Erythroblast (primary cell): ENCODE data around the gene GPR35.
"Not testable (repeated sequence)": the region's sequence is repeated elsewhere in the genome, so short reads cannot be mapped to it uniquely, and the experiment has no call there.

Experiments
- DNase-seq, 2 experiments: peaks; one replicate each; lab custom pipeline; 2025; lab: John Stamatoyannopoulos, UW
- GATA1 ChIP-seq: IDR thresholded peaks from 2 replicates; pipeline ENCODE4 v1.6.1; 2011; ENCODE audit warnings: low read depth, mild to moderate bottlenecking, control low read depth, low read length, moderate library complexity
- POLR2A ChIP-seq: IDR thresholded peaks from 2 replicates; pipeline ENCODE4 v1.6.1; 2011; ENCODE audit warnings: mild to moderate bottlenecking, low read length

GPR35 gene

DNA sequence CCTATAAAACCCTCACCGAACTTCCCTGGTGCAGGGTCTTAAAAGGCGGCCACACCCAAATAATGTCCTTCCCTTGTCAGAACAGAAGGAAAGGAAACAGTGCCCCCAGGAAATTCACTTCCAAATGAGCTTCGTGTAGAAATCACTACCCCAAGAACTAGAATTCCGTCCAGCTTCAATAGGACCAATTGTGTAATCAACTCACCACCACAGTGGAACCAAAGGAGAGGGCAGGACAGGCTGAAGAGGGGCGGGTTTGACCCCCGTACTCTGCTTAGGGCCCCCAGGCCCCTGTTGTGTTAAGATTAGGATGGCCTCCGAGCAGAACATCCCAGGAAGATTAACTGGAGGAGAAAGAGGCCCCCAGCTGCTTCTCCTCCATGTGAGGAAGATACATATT lies 24.1 kb downstream of the GPR35 start:
- TF ChIP-seq POLR2A (no peak), GATA1 (no peak)
- DNase-seq: no peak

DNA sequence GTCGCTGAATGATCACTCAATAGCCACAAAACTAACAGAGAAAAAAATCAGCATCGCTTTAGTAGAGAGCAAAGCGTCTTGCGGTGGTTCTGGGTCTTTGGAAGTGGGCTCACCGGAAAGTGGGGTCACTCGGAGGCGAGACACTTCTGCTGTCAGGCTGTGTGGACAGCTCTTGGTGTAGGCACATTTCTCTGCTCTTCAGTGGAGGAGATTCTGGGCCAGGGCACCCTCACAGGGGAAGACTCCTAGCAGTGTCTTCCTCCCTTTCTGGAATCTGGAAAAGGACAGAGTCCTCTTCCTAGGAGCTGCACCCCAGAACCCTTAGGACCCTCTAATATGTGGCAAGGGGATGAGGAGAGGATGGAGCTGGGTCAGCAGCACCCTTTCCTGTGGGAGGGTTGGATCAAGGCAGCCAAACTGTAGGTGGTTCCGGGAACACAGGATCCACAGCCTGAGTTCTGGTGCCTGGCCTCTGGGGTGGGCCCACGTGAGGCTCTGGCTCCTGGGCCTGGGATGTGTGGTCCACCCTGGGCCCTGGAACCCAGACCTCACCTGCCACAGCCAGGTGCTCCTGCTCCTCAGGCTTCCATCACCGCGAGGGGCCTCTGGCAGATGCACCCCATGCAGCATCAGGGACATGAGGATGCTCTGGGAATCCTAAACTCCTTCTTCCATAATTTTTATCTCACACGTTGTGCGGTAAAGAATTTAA lies 25.1 kb downstream of the GPR35 start:
- TF ChIP-seq POLR2A: no peak
- no peak for TF ChIP-seq GATA1
- DNase-seq: no peak

DNA sequence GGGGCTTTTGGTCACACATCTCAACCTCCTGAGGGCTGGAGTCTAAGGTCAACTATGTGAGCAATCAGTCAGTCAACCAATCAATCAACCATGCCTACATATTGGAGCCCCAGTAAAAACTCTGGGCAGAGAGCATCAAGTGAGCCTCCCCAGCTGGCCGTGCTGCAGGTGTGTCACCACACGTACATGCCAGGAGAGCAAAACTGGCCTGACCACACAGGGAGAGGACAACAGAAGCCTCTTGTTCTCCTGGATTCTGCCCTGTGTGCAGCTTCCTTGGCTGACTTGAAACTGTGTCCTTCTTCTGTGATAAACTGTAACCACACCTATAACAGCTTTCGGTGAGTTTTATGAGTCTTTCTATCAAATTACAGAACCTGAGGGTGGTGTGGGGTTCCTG lies 25.9 kb downstream of the GPR35 start:
- no peak for DNase-seq
- TF ChIP-seq POLR2A (no peak), GATA1 (no peak)

DNA sequence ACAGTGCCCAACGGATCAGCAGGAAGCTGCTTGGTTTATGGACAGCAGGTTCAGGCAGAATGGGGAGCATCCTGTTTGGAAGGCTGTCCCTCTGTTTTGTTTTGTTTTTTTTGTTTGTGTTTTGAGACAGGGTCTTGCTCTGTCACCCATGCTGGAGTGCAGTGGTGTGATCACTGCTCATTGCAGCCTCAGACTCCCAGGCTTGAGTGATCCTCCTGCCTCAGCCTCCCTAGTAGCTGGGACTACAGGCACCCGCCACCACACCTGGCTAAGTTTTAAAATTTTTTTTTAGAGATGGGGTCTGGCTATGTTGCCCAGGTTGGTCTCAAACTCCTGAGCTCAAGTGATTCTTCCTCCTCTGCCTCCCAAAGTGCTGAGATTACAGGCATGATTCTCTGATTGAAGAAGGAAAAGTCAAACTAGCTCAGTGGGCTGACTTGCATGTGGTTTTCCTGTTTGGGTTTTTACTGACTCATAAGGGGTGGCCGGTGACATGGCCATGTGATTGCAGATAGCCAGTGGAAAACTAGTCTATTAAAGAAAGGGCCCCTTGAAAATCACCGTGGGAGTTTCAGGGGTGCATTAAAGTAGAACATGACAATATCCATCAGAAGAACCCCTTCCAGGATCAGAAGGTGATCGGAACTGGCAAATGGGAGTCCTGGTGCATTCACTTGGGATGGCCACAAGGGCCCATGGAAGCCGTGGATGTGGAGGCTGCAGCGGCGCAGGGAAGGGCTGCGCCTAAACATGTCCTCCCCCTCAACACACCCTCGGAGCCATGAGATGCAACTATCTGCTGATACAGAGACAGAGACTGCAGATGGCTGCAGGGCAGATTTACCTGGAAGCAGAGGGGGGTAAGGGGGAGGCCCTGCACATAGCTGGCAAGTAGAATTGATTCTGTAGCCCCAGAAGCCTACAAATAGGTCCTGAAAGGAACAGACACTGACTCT lies 30.9 kb downstream of the GPR35 start:
- no peak for DNase-seq
- TF ChIP-seq GATA1: no peak
- no peak for TF ChIP-seq POLR2A

DNA sequence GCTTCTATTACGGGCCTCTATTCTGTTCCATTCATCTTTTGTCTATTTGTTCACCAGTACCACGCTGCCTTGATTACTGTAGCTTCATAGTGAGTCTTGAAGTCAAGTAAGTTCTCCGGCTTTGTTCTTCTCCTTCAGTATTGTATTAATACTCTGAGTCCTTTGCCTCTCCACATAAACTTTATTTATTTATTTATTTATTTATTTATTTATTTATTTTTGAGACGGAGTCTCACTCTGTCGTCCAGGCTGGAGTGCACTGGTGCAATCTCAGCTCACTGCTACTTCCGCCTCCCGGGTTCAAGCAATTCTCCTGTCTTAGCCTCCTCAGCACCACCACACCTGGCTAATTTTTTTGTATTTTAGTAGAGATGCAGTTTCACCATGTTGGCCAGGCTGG lies 34.6 kb downstream of the GPR35 start:
- not testable (repeated sequence) for DNase-seq

DNA sequence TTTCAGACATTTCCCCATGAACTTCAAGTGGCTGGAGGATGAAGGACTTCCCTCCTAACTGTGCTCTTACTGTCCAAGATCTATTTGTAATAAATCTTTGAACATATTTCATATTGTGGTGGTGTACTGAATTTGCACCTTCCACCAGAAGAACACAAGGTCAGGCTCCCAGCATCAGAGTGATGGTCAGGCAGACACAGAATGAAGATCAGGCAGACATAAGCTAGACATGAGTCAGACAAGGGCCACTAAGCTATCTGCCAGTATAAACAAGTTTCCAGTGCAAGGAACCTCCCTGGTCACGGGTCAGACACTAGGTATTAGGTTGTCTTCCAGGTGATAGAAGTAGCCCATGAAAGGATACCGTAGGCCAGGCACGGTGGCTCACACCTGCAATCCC lies 37.4 kb downstream of the GPR35 start:
- DNase-seq: no peak
- TF ChIP-seq POLR2A: no peak

DNA sequence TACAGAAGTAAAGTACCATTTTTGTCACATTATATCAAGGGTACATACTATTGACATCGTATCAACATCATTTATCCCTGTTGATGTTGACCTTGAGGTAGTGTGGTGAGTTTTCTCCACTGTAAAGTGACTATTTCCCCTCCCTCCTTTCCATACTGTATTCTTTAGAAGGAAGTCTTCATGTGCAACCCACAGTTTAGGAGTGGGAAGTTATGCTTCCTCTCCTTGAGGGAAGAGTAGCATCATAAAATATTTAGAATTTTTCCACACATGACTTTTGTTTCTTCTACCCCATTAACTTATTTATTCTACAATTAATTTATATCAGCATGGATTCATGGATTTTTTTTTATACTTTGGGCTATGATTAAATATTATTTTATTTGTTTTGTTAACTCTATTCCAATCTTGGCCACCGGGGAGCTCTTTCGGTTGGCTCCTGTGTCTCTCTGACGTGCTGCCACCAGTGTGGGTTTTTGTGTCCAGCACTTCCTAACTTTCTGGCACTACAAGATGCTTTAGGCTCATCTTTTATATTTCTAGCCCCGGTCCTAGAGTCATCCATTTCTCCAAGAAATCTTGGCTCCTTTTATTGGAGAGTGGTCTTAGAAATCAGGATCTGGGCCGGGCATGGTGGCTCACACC lies 38.4 kb downstream of the GPR35 start:
- DNase-seq: no peak
- no peak for TF ChIP-seq POLR2A
- TF ChIP-seq GATA1: no peak

DNA sequence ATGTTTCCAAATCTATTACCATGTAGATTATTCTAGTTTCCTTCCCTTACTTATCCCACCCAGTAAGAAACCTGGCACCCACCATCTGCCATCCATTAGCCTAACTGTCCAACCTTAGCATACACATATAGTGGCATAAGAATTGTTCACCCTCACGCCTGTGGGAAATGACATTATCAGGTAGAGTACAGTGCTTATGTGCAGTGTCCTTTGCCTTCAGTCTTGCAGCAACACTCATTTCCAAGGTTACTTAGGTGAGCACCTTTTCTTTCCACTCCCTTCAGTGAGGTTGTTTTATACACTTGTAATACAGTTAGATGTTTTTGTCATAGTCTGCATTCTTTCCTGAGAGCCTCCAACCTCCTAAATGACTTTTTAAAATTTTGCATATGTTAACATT lies 39.3 kb downstream of the GPR35 start:
- no peak for TF ChIP-seq GATA1
- no peak for TF ChIP-seq POLR2A
- no peak for DNase-seq

DNA sequence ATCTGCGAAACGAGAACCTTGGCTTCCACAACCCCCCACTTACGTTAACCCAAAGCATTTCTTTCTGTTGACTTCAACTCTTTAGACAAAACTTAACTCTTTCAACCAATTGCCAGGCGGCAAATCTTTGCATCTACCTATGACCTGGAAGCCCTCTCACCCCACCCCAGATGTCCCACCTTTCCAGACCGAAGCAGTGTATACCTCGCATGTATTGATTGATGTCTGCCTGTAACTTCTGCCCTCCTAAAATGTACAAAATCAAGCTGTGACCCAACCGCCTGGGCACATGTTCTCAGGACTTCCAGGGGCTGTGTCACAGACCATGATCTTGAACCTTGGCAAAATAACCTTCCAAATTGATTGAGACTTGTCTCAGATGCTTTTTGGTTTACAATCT lies 45.1 kb downstream of the GPR35 start:
- no peak for TF ChIP-seq GATA1
- TF ChIP-seq POLR2A: no peak
- no peak for DNase-seq

DNA sequence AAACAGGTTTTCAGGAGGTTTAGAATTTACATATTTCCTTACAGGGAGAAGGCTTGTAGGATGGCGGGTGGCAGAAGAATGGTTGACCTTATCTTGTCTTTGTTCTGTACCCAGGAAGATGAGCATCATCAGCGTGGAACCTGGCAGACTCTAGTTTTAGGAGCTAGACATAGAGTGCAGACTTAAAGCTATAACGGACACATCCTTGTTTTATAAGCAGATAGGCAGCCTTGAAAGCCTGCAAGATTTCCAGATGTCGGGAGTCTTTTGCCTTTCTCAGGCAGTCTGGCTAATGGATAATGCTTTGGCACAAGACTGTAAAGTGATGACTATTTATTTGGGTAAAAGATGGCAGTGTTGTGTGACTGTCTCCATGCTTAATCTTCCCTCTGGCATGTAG lies 45.7 kb downstream of the GPR35 start:
- TF ChIP-seq GATA1 (no peak), POLR2A (no peak)
- DNase-seq: no peak

DNA sequence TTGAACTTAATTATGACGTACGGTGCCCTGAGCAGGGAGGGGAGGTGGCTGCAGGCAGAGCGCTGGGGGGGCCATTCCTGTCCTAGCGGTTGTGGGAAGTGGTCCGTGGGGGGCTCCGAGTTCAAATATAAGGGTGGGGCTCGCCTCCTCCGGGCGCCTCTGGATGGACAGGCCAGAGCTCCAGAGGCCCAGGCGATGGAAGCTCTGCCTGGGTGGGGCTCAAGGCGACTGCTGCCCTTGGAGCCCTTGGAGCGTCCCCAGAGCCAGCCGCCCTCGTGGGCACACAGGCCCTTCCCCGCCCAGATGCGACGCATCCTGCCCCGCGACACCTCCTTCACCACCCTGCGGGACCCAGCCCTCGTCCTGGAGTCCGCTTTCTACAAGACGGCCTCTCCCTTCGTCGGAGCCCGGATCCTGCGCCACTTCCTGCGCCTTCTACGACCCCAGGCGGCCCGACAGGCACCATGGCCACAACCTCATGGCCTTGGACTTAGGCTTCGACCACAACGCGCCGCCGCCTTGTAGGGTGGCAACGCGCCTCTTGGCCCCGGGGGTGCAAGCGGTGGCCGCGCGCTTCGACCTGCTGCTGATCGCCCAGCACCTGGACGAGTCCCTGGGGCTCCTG lies 46.9 kb downstream of the GPR35 start:
- no peak for DNase-seq
- TF ChIP-seq POLR2A (no peak), GATA1 (no peak)

DNA sequence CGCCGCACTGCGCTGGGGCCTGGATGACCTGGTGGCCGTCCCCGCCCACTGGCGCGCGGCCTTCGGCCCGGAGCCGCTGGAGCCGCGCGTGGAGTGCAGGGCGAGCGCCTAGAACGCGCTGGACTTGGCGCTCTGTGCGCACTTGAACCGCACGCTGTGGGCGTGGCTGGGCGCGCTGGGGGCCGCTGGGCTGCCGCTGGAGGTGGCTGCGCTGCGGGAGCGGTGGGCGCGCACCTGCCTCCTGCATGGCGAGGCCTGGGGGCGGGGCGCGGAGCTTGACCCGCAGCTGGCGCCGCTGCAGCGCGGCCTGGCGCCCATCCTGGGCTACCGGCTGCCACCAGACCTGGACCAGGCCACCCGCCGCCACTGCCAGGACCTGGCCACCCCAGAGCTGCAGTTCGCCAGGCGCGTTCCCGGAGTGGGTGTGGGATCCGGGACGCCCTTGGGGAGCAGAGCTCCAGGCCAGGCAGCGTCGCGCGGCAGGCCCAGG lies 47.5 kb downstream of the GPR35 start:
- DNase-seq: no peak
- no peak for TF ChIP-seq POLR2A
- no peak for TF ChIP-seq GATA1

DNA sequence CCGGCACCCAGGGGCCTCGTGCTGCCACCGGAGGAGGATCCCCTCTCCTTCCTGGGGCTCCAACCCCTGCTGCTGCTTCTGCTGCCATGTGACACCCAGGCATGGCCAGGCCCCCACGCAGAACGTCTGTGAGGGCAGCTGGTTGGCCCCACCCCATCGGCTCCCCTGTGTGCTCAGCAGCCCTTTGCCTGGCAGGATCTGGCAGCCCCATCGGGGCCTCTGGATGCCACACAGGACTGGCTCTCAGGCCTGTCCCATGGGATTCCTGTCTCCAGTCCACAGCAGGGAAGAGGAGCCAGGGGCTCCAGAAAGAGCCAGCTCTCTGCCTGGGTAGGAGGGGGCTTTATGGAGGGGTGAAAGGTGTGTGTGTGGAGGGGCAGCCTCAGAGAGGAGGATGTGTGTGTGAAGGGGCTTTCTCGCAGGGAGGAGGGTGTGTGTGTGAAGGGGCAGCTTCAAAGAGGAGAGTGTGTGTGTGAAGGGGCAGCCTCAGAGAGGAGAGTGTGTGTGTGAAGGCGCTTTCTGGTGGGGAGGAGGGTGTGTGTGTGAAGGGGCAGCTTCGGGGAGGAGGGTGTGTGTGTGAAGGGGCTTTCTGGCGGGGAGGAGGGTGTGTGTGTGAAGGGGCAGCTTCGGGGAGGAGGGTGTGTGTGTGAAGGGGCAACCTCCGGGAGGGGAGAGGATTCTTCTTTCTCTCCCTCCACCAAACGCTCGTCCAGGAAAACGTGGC lies 49.3 kb downstream of the GPR35 start:
- not testable (repeated sequence) for DNase-seq

DNA sequence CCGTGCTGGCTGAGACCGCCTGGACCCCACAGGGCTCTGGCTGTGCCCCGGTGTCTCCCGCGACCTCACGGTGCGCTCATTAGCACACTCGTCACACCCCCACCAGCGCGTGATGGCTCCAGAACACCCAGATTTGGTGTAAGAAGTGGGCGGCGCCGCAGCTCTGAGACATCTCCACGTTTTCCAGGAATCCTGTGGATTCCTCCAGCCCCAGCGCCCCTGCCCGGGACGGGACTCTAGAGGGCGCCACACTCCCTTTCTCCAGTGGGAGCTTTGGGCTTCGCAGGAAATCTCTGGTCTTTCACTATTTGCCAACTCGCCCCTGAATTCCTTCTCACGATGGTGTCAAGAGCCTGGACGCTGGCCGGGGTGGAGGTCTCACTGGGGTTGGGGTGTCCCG lies 50.1 kb downstream of the GPR35 start:
- not testable (repeated sequence) for DNase-seq

DNA sequence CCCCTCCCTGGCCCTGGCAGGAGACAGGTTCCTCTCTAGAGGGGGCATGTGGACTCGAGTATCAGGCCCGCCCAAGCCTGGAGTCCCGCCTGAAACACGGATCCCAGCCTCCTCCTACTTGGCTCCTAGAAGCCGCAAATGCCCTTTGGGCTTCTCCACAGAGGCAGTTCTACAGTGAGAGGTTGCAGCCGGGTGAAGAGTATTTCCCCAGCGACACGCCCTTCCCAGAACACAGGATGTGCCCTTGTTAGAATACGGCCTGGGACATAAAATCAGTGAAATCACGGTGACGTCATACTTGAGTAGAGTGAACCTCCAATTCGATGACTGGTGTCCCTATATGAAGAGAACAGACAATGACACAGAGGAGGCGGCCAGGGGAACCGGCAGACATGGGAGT lies 52.8 kb downstream of the GPR35 start:
- not testable (repeated sequence) for DNase-seq

DNA sequence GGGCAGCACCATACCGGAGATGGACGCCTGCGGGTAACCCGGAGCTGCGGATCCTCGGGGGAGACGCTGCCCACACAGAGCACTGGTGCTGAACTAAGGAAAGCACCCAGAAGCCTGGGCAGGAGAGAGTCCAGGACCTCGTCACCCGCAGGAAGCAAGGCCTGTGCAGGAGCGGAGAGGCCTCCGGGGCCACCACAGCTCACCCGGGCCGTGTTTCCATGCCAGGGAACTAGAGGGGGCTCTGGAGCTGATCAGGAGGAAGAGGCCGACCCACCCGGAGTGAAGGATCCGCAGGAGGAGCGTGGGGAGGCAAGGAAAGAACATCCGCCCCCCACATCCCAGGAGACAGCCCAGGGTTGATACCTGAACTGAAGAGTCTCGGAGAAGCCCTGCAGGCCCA lies 53.6 kb downstream of the GPR35 start:
- DNase-seq: not testable (repeated sequence)

DNA sequence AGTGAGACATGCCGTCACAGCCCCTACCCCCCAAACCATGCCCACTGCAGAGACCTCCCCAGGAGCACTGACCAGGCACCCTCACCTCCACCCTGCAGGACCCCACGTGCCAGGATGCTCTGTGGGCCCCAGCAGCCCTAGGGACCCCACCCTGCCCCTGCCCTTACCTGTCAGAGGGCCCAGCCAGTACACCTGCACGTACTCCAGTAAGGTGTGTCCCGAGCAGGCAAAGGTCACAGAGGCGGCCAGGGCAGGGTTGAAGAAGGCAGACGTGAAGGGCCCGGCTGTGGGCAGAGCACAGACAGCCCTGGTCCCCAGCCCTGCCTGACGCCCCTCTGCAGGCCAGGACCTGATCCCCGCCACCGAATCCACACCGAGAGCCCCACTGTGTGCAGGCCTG lies 54.9 kb downstream of the GPR35 start:
- not testable (repeated sequence) for DNase-seq
